ENCODE data around the gene DOCK2. TPM values are rescaled to one million over a fixed set of nuclear protein-coding genes. Genes with fewer than 3 reads are reported as not detected.

DOCK2 gene
- total RNA-seq, 1 experiment from 2014 or later: 2.2 TPM

DNA sequence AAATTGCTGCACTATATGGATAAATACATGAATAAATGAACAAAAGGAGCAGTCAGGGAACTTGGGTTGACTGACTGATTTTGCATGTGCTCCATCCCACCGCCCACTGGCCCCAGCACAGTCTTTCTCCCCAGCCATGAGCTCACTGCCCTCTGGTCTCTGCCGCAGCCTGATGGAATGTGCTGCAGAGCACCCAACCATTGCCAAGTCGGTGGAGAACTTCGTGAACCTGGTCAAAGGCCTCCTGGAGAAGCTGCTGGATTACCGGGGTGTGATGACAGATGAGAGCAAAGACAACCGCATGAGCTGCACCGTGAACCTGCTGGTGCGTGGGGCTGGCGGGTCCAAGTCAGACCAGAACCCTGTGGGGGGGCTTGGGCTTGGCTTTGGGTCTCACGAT is 397.2 kb downstream of the DOCK2 start:
- Histone ChIP-seq H3K4me3 (ENCODE audit: low read depth, low read length, poor library complexity, severe bottlenecking) (no peak overlapping the region), H3K27ac (ENCODE audit: low read depth, low read length, poor library complexity, severe bottlenecking) (no peak overlapping the region), H3K36me3 (ENCODE audit: insufficient read depth, low read length, poor library complexity, severe bottlenecking) (no peaks in the 10 kb centered on the region), H3K4me1 (ENCODE audit: insufficient read depth, low read length, poor library complexity, severe bottlenecking) (no peaks in the 10 kb centered on the region), H3K27me3 (replicated peaks; ENCODE audit: insufficient read depth, low read depth, low read length, poor library complexity) (no peaks in the 10 kb centered on the region), H3K9me3 (ENCODE audit: low read depth, low read length, poor library complexity, severe bottlenecking) (no peaks in the 10 kb centered on the region)
- ChIA-PET CTCF (no interaction called here), POLR2A (ENCODE audit: low non-redundant PET) (no interaction called here)
- no peak for DNase-seq (ENCODE audit: low spot score)
- TF ChIP-seq CTCF (conservative IDR thresholded peaks at IDR 0.05; ENCODE audit: low read depth, low read length) (no peak), EZH2 (IDR thresholded peaks at IDR 0.05; ENCODE audit: borderline replicate concordance, low read depth, low read length, poor library complexity, severe bottlenecking) (no peak)
- BruUV-seq (replicated peaks): no TSS peak
- intact Hi-C loops (cut with micrococcal nuclease; ENCODE audit: unreplicated experiment): no loop called here

- no TSS peak for BruUV-seq (replicated peaks)
These were observed 401.2 kb downstream of the DOCK2 start for GRCh38 chr5:170038241-170038640.

DNA sequence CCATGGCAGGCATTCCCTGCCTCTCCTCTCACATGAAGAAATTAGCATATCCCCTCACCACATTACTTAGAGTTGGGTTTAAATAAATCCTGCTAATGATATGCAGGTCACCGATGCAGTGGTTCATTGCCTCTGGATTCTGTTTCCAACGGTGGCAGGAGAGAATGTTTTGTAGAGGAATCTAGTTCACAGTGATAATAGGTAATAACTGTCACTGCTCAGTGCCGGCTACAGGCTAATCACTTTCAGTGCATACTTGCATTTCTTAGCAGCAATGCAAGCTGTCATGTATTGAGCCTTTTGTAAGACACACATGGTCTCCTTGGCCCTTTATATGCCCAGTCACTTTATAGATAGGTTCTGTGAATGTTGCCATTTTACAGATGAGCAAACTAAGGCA is 402.8 kb downstream of the DOCK2 start:
- Histone ChIP-seq H3K36me3 (ENCODE audit: insufficient read depth, low read length, poor library complexity, severe bottlenecking) (no peaks in the 10 kb centered on the region), H3K4me3 (ENCODE audit: low read depth, low read length, poor library complexity, severe bottlenecking) (no peak overlapping the region), H3K27me3 (replicated peaks; ENCODE audit: insufficient read depth, low read depth, low read length, poor library complexity) (no peaks in the 10 kb centered on the region), H3K9me3 (ENCODE audit: low read depth, low read length, poor library complexity, severe bottlenecking) (no peaks in the 10 kb centered on the region), H3K27ac (ENCODE audit: low read depth, low read length, poor library complexity, severe bottlenecking) (no peak overlapping the region), H3K4me1 (ENCODE audit: insufficient read depth, low read length, poor library complexity, severe bottlenecking) (no peaks in the 10 kb centered on the region)
- TF ChIP-seq CTCF (conservative IDR thresholded peaks at IDR 0.05; ENCODE audit: low read depth, low read length) (no peak), EZH2 (IDR thresholded peaks at IDR 0.05; ENCODE audit: borderline replicate concordance, low read depth, low read length, poor library complexity, severe bottlenecking) (no peak)
- POLR2A ChIA-PET (ENCODE audit: low non-redundant PET): no interaction called here
- CTCF ChIA-PET: no interaction called here
- BruUV-seq (replicated peaks): no TSS peak
- intact Hi-C loops (cut with micrococcal nuclease; ENCODE audit: unreplicated experiment): no loop called here
- no peak for DNase-seq (ENCODE audit: low spot score)

More at GRCh38 chr5:170038241-170038640, 401.2 kb downstream of the DOCK2 start:
- ChIA-PET CTCF (no interaction called here), POLR2A (ENCODE audit: low non-redundant PET) (no interaction called here)
- Histone ChIP-seq H3K36me3 (ENCODE audit: insufficient read depth, low read length, poor library complexity, severe bottlenecking) (no peaks in the 10 kb centered on the region), H3K27me3 (replicated peaks; ENCODE audit: insufficient read depth, low read depth, low read length, poor library complexity) (no peaks in the 10 kb centered on the region), H3K27ac (ENCODE audit: low read depth, low read length, poor library complexity, severe bottlenecking) (no peak overlapping the region), H3K9me3 (ENCODE audit: low read depth, low read length, poor library complexity, severe bottlenecking) (no peaks in the 10 kb centered on the region), H3K4me3 (ENCODE audit: low read depth, low read length, poor library complexity, severe bottlenecking) (no peak overlapping the region), H3K4me1 (ENCODE audit: insufficient read depth, low read length, poor library complexity, severe bottlenecking) (no peaks in the 10 kb centered on the region)
- DNase-seq (ENCODE audit: low spot score): no peak
- TF ChIP-seq EZH2 (IDR thresholded peaks at IDR 0.05; ENCODE audit: borderline replicate concordance, low read depth, low read length, poor library complexity, severe bottlenecking): no peak
- no peak for TF ChIP-seq CTCF (conservative IDR thresholded peaks at IDR 0.05; ENCODE audit: low read depth, low read length)
- intact Hi-C loops (cut with micrococcal nuclease; ENCODE audit: unreplicated experiment): no loop called here

Data from A673 (cell line).